COR-L47 (cell line): Measurements from ENCODE around the gene SORCS2.
A peak's percentile ranks its signal among the peaks of the same experiment; 100 is the strongest.
"Not testable (repeated sequence)": the region's sequence is repeated elsewhere in the genome, so short reads cannot be mapped to it uniquely, and the experiment has no call there.

Experiments
- DNase-seq: peaks from one replicate; lab custom pipeline; 2025; lab: John Stamatoyannopoulos, UW

The SORCS2 gene

GRCh38 chr4:7554905-7555304 lies 362.6 kb downstream of the SORCS2 start:
- no peak for DNase-seq

- DNase-seq, result no peak
These were observed 364.2 kb downstream of the SORCS2 start for GRCh38 chr4:7556558-7556957.

GRCh38 chr4:7557456-7557855 lies 365.1 kb downstream of the SORCS2 start:
- no peak for DNase-seq

- no peak for DNase-seq
These were observed 366.1 kb downstream of the SORCS2 start for GRCh38 chr4:7558436-7558835.

GRCh38 chr4:7559316-7559715 lies 367.0 kb downstream of the SORCS2 start:
- no peak for DNase-seq

GRCh38 chr4:7559741-7560395 lies 367.5 kb downstream of the SORCS2 start:
- DNase-seq, result peak; percentile 82

- DNase-seq, result no peak
These were observed 369.2 kb downstream of the SORCS2 start for GRCh38 chr4:7561557-7561956.

- DNase-seq, result no peak
These were observed 371.9 kb downstream of the SORCS2 start for GRCh38 chr4:7564242-7564641.

- DNase-seq, result no peak
These were observed 373.1 kb downstream of the SORCS2 start for GRCh38 chr4:7565483-7565882.

GRCh38 chr4:7569810-7570783 lies 377.8 kb downstream of the SORCS2 start:
- DNase-seq, result no peak

GRCh38 chr4:7571001-7571400 lies 378.7 kb downstream of the SORCS2 start:
- DNase-seq, result no peak

- DNase-seq, result no peak
These were observed 379.4 kb downstream of the SORCS2 start for GRCh38 chr4:7571701-7572100.

GRCh38 chr4:7572894-7573293 lies 380.6 kb downstream of the SORCS2 start:
- DNase-seq, result no peak

- no peak for DNase-seq
These were observed 381.3 kb downstream of the SORCS2 start for GRCh38 chr4:7573576-7574091.

- no peak for DNase-seq
These were observed 382.1 kb downstream of the SORCS2 start for GRCh38 chr4:7574287-7575014.

- no peak for DNase-seq
These were observed 383.1 kb downstream of the SORCS2 start for GRCh38 chr4:7575426-7575825.

GRCh38 chr4:7577361-7578039 lies 385.2 kb downstream of the SORCS2 start:
- not testable (repeated sequence) for DNase-seq

- DNase-seq, result no peak
These were observed 389.1 kb downstream of the SORCS2 start for GRCh38 chr4:7581477-7581876.

GRCh38 chr4:7582313-7583097 lies 390.2 kb downstream of the SORCS2 start:
- no peak for DNase-seq

- DNase-seq, result no peak
These were observed 391.8 kb downstream of the SORCS2 start for GRCh38 chr4:7584098-7584497.

- no peak for DNase-seq
These were observed 392.3 kb downstream of the SORCS2 start for GRCh38 chr4:7584606-7585159.
